SK-N-SH (cell line): ENCODE data around the gene DIAPH1. TPM values are rescaled to one million over a fixed set of nuclear protein-coding genes. Genes with fewer than 3 reads are reported as not detected.

Experiments used
- CTCF ChIA-PET: fragments of 300-600, 350-600 bp; formaldehyde crosslinking; extraction: SDS; loops from one replicate; lab custom pipeline; 2021; lab: Yijun Ruan, JAX
- POLR2A ChIA-PET: fragments of 350-600 bp; sonication (Branson Sonifier 250); formaldehyde crosslinking; extraction: SDS; loops from one replicate; lab custom pipeline; 2020; ENCODE audit warnings: antibody characterized with exemption, inconsistent platforms; lab: Yijun Ruan, JAX
- DNase-seq: peaks from one replicate; pipeline ENCODE4 v3.0.0; 2012
- H2AFZ ChIP-seq: fragments of 200-600 bp; sonication (generic); 2 replicates; pipeline ENCODE4 v1.8.1; 2016; ENCODE audit warnings: antibody characterized with exemption, mild to moderate bottlenecking, low read depth
- H3F3A ChIP-seq: fragments of 200-600 bp; sonication (generic); replicated peaks from 2 replicates; pipeline ENCODE3; 2016; ENCODE audit warnings: antibody characterized with exemption, mild to moderate bottlenecking; ENCODE audit not compliant: insufficient read depth
- H3K27ac ChIP-seq, 2 experiments: fragments of 200-500 bp in 1 of 2; fragments of 200-600 bp in 1 of 2; sonication (Bioruptor generic) in 1 of 2; sonication (generic), shearing (Covaris generic) in 1 of 2; 2 replicates each; pipeline versions ENCODE4 v1.5.1 to v1.6.1; 2014 to 2016; ENCODE audit warnings: low read depth in 2 of 2, inconsistent platforms in 1 of 2, low read length in 1 of 2, mild to moderate bottlenecking in 1 of 2, mixed read lengths in 1 of 2
- H3K27me3 ChIP-seq: fragments of 200-600 bp; sonication (generic), shearing (Covaris generic); 2 replicates; pipeline ENCODE4 v1.6.1; 2016; ENCODE audit warnings: mixed run types; ENCODE audit not compliant: insufficient read depth
- H3K36me3 ChIP-seq, 2 experiments: fragments of 200-500 bp in 1 of 2; fragments of 200-600 bp in 1 of 2; sonication (Bioruptor generic) in 1 of 2; sonication (generic) in 1 of 2; replicated peaks in 1 of 2; 2 replicates each; pipeline versions ENCODE3 to v1.5.1; 2014 to 2016; ENCODE audit warnings: low read length in 1 of 2, mild to moderate bottlenecking in 1 of 2; ENCODE audit not compliant: insufficient read depth in 2 of 2, control insufficient read depth in 1 of 2
- H3K4me1 ChIP-seq, 2 experiments: fragments of 200-500 bp in 1 of 2; fragments of 200-600 bp in 1 of 2; sonication (Bioruptor generic) in 1 of 2; sonication (generic), shearing (Covaris generic) in 1 of 2; 2 replicates each; pipeline versions ENCODE4 v1.5.1 to v1.6.1; 2014 to 2016; ENCODE audit warnings: low read depth in 1 of 2, low read length in 1 of 2, mixed run types in 1 of 2; ENCODE audit not compliant: insufficient read depth in 2 of 2, control insufficient read depth in 1 of 2
- H3K4me2 ChIP-seq: fragments of 200-600 bp; sonication (generic), shearing (Covaris generic); 2 replicates; pipeline ENCODE4 v1.6.1; 2017; ENCODE audit warnings: mixed run types
- H3K4me3 ChIP-seq, 2 experiments: fragments of 200-500 bp in 1 of 2; fragments of 200-600 bp in 1 of 2; sonication (Bioruptor generic) in 1 of 2; sonication (generic), shearing (Covaris generic) in 1 of 2; 2 replicates each; pipeline versions ENCODE4 v1.5.1 to v1.8.1; 2014 to 2016; ENCODE audit warnings: low read depth in 2 of 2, inconsistent platforms in 1 of 2, low read length in 1 of 2, mild to moderate bottlenecking in 1 of 2, mixed read lengths in 1 of 2, moderate library complexity in 1 of 2
- H3K79me2 ChIP-seq: fragments of 200-600 bp; sonication (generic); 2 replicates; pipeline ENCODE4 v1.8.1; 2017; ENCODE audit warnings: mild to moderate bottlenecking; ENCODE audit not compliant: insufficient read depth
- H3K9ac ChIP-seq: fragments of 200-600 bp; sonication (generic); 2 replicates; pipeline ENCODE4 v1.6.1; 2017; ENCODE audit warnings: mixed run types
- H3K9me2 ChIP-seq: fragments of 200-600 bp; sonication (generic); 2 replicates; pipeline ENCODE4 v1.6.1; 2017; ENCODE audit warnings: mixed run types
- H3K9me3 ChIP-seq: fragments of 200-600 bp; sonication (generic); 2 replicates; pipeline ENCODE4 v1.6.1; 2017; ENCODE audit warnings: mixed run types, mild to moderate bottlenecking, moderate library complexity
- H4K20me1 ChIP-seq: fragments of 200-600 bp; sonication (generic); 2 replicates; pipeline ENCODE4 v1.6.1; 2017; ENCODE audit warnings: mild to moderate bottlenecking, mixed run types; ENCODE audit not compliant: insufficient read depth
- CTCF ChIP-seq: fragments of 200-600 bp; sonication (generic); IDR thresholded peaks from 2 replicates; pipeline ENCODE4 v1.6.1; 2017; ENCODE audit warnings: antibody characterized with exemption, mild to moderate bottlenecking, moderate library complexity
- EP300 ChIP-seq, 2 experiments: IDR thresholded peaks; 2 replicates each; pipeline versions ENCODE4 v1.4.0 to v1.6.1; 2012; ENCODE audit warnings: borderline replicate concordance in 1 of 2, low read depth in 1 of 2, low read length in 1 of 2
- EZH2phosphoT487 ChIP-seq: fragments of 200-600 bp; sonication (generic); IDR thresholded peaks from 2 replicates; pipeline ENCODE4 v1.6.1; 2017; ENCODE audit warnings: low read depth, mixed run types, mild to moderate bottlenecking, antibody characterized with exemption, moderate library complexity, borderline replicate concordance
- FOXM1 ChIP-seq: IDR thresholded peaks from 2 replicates; pipeline ENCODE4 v1.4.0; 2012; ENCODE audit warnings: low read depth, mild to moderate bottlenecking
- GABPA ChIP-seq: IDR thresholded peaks from 2 replicates; pipeline ENCODE4 v1.4.0; 2012; ENCODE audit warnings: low read depth, mild to moderate bottlenecking
- POLR2AphosphoS5 ChIP-seq: IDR thresholded peaks from 2 replicates; pipeline ENCODE4 v1.6.1; 2012; ENCODE audit warnings: low read depth, low read length
- RAD21 ChIP-seq: IDR thresholded peaks from 2 replicates; pipeline ENCODE4 v1.6.1; 2012; ENCODE audit warnings: mild to moderate bottlenecking, low read length
- RCOR1 ChIP-seq: fragments of 150-350 bp; IDR thresholded peaks from 2 replicates; pipeline ENCODE4 v1.6.1; 2017; ENCODE audit warnings: antibody characterized with exemption, low read length
- REST ChIP-seq: IDR thresholded peaks from 2 replicates; pipeline ENCODE4 v1.6.1; 2012; ENCODE audit warnings: mild to moderate bottlenecking, low read depth, low read length, moderate library complexity
- RFX5 ChIP-seq: IDR thresholded peaks from 2 replicates; pipeline ENCODE4 v1.6.1; 2012; ENCODE audit warnings: mild to moderate bottlenecking, improper control_type of control experiment, low read length
- RXRA ChIP-seq: IDR thresholded peaks from 2 replicates; pipeline ENCODE4 v1.4.0; 2012; ENCODE audit warnings: low read depth, mild to moderate bottlenecking, borderline replicate concordance
- SMC3 ChIP-seq: IDR thresholded peaks from 2 replicates; pipeline ENCODE4 v1.6.1; 2012; ENCODE audit warnings: low read depth, low read length, improper control_type of control experiment
- TAF1 ChIP-seq: IDR thresholded peaks from 2 replicates; pipeline ENCODE4 v1.6.1; 2012; ENCODE audit warnings: low read depth, mild to moderate bottlenecking, low read length, moderate library complexity, borderline replicate concordance
- YY1 ChIP-seq: IDR thresholded peaks from 2 replicates; pipeline ENCODE4 v1.4.0; 2012; ENCODE audit warnings: low read depth, mild to moderate bottlenecking
- WGBS: methylation state at CpG from one replicate; pipeline ENCODE4 v1.1.6; 2017; ENCODE audit warnings: low lambda C conversion rate; 5-methylcytosine and 5-hydroxymethylcytosine counted together
- polyA plus RNA-seq, 3 experiments: library from polyadenylated mRNA; depleted of rRNA; stranded (reverse); fragments of >200 nt; gene quantifications; 2 replicates each; pipeline ENCODE4 v1.2.3, GENCODE V29; 2012
- TF ChIP-seq, protein P1 (sequence below): IDR thresholded peaks from 2 replicates; pipeline ENCODE4 v1.4.0; 2012; ENCODE audit warnings: low read depth, borderline replicate concordance

DIAPH1 gene
- polyA plus RNA-seq, 1 of the 3 experiments (the other 2 are of a cell fraction): 30.4 TPM

GRCh38 chr5:141618804-141619554, at the start of gene DIAPH1 (continued):
- no peak for TF ChIP-seq REST
- TF ChIP-seq POLR2AphosphoS5: peak; percentile 18; the same call in 1 of the 2 replicates
- TF ChIP-seq EP300 (IDR thresholded peaks at IDR 0.05; ENCODE audit: borderline replicate concordance in 1 of 2, low read depth in 1 of 2, low read length in 1 of 2): peak; percentile 14 to 65; a peak in 2 of 4 replicates
- TF ChIP-seq EZH2phosphoT487: no peak
- TF ChIP-seq RFX5: no peak; the same call in 1 of the 2 replicates
- peak; percentile 37; the same call in 1 of the 2 replicates for TF ChIP-seq RCOR1
- TF ChIP-seq RXRA: no peak
- TF ChIP-seq TAF1: 0 out of 2 replicates have a peak, but pooled peaks have one; percentile 43
- TF ChIP-seq CTCF: peak; percentile 95
- TF ChIP-seq, all 33 proteins: peak for 19

DNA sequence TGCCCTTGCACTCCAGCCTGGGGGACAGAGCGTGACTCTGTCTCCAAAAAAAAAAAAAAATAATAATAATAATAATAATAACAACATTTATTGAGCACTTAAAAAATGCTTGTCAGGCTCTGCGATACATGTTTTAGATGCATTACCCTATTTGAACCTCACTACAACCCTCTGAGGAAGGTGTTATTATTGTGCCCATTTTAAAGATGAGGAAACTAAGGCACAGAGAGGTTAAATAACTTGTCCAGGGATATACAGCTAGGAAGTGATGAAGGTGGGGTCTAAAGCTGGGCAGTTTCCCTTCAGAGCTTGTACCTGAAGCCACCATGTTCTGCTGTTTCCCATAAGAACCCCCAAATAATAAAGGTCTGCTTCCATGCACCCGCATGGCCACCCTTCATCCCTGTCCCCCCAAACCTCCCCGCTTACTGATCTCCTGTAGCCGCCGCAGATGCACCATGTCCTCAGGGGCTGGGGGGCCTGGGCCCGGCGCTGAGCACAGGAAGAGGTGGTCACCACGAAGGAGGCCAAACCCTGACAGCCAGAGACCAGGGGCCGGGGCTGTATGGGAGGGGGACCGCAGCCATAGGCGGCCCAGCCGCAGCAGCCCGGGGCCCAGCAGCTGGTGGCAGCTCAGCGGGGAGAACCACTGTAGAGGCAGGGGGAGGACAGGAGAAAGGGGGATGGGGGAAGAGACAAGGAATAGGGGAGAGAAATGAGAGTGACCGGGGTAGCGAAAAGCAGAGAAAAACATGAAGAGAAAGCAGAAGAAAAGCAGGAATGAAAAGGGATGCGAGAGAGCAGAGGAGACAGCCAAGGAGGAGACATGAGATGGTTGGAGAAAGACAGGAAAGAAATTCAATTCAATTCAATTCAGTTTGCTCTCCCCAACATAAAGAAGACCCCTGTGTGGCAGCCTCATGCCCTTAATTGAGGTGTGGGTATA, 47.5 kb upstream of the DIAPH1 start:
- H3K27ac ChIP-seq: no peak overlapping the region
- no peaks in the 10 kb centered on the region for H4K20me1 ChIP-seq
- H3K9me2 ChIP-seq: no peaks in the 10 kb centered on the region
- no peak for DNase-seq
- H3K4me3 ChIP-seq: no peak overlapping the region
- POLR2A ChIA-PET: no interaction called here
- H2AFZ ChIP-seq: no peak overlapping the region
- H3K79me2 ChIP-seq: no peaks in the 10 kb centered on the region
- CTCF ChIA-PET: interaction anchor here (0.6 to 3.4 kb wide), 14 partner anchors 14 to 332 kb away, joined by 3 to 55 read pairs (median 5); partner anchors contain the start of genes DIAPH1, FCHSD1, PCDH1 and PCDH12
- H3K9ac ChIP-seq: no peak overlapping the region
- WGBS: 93% methylated on average over 18 of the region's 18 CpGs
- no peak for TF ChIP-seq EZH2phosphoT487
- no peak for TF ChIP-seq YY1
- no peak for TF ChIP-seq FOXM1
- TF ChIP-seq GABPA: no peak
- TF ChIP-seq RXRA: no peak
- no peak for TF ChIP-seq RCOR1
- TF ChIP-seq RAD21: no peak
- no peak for TF ChIP-seq REST
- TF ChIP-seq, protein P1, sequence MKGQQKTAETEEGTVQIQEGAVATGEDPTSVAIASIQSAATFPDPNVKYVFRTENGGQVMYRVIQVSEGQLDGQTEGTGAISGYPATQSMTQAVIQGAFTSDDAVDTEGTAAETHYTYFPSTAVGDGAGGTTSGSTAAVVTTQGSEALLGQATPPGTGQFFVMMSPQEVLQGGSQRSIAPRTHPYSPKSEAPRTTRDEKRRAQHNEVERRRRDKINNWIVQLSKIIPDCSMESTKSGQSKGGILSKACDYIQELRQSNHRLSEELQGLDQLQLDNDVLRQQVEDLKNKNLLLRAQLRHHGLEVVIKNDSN: no peak
- no peak for TF ChIP-seq POLR2AphosphoS5
- no peak for TF ChIP-seq SMC3
- TF ChIP-seq, all 33 proteins: peak for 0
- Histone ChIP-seq H3K36me3 (peaks cover 17 to 34% of the 10 kb centered on the region in 2 experiments), H3K27me3 (no peaks in the 10 kb centered on the region), H3F3A (peaks cover 6% of the 10 kb centered on the region), H3K4me2 (no peak overlapping the region), H3K9me3 (no peaks in the 10 kb centered on the region), H3K4me1 (no peaks in the 10 kb centered on the region; a peak in 1 of 4 replicates)
